Daoy (cell line): Measurements from ENCODE around the gene ZNF281. TPM values are rescaled to one million over a fixed set of nuclear protein-coding genes. Genes with fewer than 3 reads are reported as not detected.
"Not testable (repeated sequence)": the region's sequence is repeated elsewhere in the genome, so short reads cannot be mapped to it uniquely, and the experiment has no call there.

ENCODE experiments used
- DNase-seq: peaks from one replicate; pipeline ENCODE4 v3.0.0-alpha.2; 2015; ENCODE audit warnings: low read depth
- total RNA-seq: library from RNA; depleted of rRNA; stranded (reverse); fragments of >200 nt; shearing (Covaris generic); gene quantifications from 2 replicates; pipeline ENCODE4 v1.2.3, GENCODE V29; 2014; rRNA removed

Gene ZNF281
- total RNA-seq: 11.8 and 14.3 TPM in 2 replicates

- DNase-seq: peak; percentile 96
Observed at GRCh38 chr1:200409761-200410565, at the start of gene ZNF281. ZNF281 (minus strand) TSS chr1:200410036; CDS start chr1:200409705, 331 bp downstream.

- no peak for DNase-seq
Observed at GRCh38 chr1:200458780-200459179, 48.9 kb upstream of the ZNF281 start.

DNA sequence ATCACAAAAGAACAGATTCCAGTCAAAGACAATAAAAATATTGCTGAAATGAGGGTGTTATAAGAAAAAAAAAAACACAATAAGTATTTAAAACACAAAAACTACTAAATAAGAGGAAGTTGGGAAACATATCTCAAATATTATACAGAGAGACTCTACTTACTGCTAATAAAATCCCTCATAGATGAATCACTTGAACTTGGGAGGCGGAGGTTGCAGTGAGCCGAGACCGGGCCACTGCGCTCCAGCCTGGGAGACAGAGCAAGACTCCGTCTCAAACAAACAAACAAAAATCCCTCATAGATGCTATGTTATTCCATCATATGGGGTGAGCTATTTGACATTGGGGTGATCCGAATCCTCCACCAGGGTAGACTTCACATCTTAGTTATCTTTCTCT is 48.0 kb upstream of the ZNF281 start:
- DNase-seq: no peak

GRCh38 chr1:200454425-200454824 is 44.6 kb upstream of the ZNF281 start:
- no peak for DNase-seq

GRCh38 chr1:200453553-200453905 is 43.7 kb upstream of the ZNF281 start:
- no peak for DNase-seq

DNA sequence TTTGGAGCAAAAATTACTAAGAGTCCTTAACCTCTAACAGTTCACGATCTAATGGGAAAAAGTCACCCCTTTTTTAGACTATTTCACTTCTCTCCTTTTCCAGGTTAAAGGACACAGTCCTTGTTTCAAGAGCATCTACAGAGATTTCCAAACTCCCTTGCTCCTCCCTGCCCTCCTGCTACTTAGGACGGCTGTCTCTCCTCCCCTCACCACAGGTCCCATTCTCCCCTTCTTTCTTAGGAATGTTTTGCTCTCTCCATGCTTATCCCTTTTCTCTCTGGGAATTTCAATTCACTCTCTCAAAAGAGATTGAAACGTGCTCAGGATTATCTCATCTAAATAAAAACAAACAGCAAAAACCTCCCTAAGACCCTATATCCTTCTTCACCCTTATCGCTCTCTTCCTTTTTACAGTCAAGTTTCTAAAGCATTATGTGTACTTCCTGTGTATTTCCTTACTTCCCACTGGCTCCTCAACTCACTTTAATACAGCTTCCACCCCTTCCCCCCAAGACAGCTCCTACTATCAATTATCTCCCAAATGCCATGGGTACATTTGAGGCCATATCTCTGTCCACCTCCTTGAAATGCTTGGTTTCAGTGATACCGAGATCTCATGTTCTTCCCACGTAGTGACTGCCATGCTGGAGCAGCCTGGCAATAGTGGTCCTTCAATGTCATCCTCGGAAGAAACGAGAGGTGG is 43.2 kb upstream of the ZNF281 start:
- no peak for DNase-seq

DNA sequence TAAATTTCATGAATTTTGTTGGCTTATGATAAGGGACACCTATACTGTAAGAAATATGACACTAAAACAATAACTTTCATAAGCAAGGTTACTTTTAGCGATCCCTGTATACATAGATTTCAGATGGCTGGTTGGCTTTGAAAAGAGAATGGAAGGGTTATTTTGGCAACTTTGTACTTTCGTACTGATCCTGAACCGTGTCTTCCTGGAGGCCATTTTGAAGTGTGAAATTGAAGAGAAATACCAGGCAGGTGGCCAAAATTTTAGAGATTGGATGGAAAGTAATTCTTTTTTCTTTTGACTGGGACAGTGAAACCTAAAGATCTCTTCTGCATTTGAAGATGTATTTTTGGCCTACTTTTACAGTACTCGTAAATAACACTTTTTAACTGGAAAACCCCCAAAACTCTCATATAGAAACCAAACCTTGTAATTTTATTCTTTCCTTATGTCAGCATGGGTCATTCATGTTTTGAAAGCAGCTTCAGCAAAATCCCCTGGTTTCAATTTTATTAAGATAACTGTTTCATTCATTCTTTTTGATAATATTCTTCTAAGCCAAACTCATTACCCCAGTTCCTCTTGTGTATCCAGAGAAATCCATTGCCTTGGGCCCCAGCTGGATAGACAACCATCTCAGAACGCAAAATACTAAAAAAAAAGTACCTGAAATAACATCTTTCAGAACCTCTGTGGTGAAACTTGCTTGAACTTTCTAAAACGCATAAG is 38.4 kb upstream of the ZNF281 start:
- DNase-seq: no peak

DNA sequence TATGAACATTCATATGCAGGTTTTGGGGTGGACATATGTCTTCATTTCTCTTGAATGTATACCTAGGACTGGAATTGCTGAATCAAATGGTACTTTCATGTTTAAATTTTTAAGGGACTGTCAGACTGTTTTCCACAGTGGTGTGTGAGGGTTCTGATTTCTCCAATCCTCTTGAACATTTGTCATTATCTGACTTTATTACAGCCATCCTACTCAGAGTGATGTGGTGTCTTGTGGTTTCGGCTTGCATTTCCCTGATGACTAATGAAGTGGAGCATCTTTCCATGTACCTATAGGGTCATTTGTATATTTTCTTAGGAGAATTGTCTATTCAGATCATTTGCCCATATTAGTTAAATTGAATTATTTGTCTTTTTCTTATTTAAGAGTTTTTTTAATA is 35.4 kb upstream of the ZNF281 start:
- DNase-seq: peak; percentile 53

DNA sequence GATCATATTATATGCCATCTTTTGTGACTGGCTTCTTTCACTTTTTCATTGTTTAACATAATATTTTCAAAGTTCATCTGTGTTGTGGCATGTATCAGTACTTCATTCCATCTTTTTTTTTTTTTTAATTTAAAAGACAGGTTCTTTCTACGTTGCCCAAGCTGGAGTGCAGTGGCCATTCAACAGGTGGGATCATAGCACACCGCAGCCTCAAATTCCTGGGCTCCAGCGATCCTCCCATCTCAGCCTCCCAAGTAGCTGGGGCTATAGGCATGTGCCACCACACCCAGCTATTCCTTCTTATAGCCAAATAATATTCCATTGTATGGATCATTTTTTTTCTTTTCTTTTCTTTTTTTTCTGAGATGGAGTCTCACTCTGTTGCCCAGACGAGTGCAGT is 34.6 kb upstream of the ZNF281 start:
- no peak for DNase-seq

- DNase-seq: no peak
Observed at GRCh38 chr1:200443860-200444259, 34.0 kb upstream of the ZNF281 start.

DNA sequence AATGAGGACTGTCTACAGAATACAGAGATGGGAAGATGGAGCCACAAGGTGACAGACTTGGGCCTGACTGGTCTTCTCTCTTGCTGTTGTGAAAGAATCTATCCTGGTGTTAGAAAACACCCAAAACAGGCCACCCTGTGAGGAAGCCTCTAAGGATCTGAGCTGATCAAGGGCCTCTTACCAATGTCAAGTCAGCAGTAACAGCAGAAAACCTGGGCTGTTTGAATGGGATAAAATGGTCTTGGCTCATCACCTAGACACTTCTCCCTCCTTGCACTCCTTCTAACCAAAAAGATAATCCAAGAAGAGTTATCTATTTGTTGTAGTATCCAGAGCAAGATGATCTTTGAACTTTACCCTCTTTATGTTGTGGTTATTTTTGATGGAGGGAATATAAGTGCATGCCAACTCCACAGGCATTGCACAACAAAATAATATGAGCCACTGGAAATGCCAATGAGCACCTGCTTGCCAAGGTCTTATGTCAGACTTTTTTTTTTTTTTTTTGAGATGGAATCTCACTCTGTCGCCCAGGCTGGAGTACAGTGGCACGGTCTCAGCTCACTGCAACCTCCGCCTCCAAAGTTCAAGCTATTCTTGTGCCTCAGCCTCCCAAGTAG is 32.8 kb upstream of the ZNF281 start:
- DNase-seq: no peak

- no peak for DNase-seq
Observed at GRCh38 chr1:200442023-200442422, 32.2 kb upstream of the ZNF281 start.

GRCh38 chr1:200438911-200439310 is 29.1 kb upstream of the ZNF281 start:
- no peak for DNase-seq

DNA sequence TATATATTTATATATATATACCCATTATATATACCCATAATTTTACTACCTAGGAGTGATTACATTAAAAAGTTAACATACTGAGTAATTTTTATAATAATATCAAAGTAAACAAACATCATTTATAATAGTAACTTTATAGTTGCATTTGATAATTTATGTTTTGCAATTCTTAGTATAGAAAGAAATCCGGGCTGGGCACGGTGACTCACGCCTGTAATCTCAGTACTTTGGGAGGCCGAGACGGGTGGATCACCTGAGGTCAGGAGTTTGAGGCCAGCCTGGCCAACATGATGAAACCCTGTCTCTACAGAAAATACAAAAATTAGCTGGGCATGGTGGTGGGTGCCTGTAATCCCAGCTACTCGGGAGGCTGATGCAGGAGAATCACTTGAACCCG is 28.6 kb upstream of the ZNF281 start:
- not testable (repeated sequence) for DNase-seq

DNA sequence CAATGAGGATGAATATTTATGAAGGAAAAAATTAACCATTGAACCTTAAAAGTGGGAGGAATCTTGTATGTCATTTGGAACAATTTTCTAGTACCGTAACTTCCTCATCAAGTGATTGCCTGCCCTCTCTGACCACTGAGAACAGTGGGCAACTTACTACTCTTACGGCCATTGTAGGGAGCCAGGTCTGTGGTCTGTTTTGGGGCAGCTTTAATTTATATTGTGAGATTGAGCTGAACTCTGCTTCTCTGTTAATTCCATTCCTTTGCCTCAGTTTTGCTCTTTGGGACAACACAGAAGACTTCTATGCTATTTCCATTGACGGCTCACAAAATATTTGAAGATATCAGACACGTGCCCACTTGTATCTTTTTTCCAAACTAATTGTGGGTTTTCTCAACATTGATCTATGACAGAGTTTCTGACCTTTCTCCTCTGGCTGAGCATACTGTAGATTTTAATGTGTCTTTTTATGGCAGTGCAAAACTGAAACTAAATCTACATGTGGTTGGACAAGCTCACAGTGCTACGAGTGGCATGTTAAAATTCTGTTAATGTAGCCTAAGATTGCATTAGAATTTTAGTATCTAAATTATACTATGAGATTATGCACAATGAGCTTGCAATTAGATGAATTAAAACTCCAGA is 27.8 kb upstream of the ZNF281 start:
- no peak for DNase-seq

DNA sequence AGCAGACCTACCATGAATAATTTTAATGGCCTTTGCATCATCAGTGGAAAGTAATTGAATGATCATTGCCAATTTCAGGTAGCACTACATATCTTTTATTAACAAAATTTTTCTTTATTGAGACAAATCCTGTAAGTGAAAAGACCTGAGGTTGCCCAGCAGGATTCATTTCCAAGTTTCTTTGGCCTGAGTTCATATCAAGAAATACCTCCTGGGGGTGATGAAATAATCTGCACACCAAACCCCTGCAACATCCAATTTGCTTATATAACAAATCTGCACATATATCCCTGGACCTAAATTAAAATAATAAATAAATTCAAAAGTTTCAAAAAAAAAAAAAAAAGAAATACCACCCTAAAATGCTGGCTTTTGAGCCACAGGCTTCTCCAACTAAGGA is 27.3 kb upstream of the ZNF281 start:
- no peak for DNase-seq

GRCh38 chr1:200436436-200436835 is 26.6 kb upstream of the ZNF281 start:
- no peak for DNase-seq

- DNase-seq: no peak
Observed at GRCh38 chr1:200435200-200435780, 25.5 kb upstream of the ZNF281 start.

- no peak for DNase-seq
Observed at GRCh38 chr1:200433586-200433985, 23.8 kb upstream of the ZNF281 start.

GRCh38 chr1:200432586-200432985 is 22.8 kb upstream of the ZNF281 start:
- DNase-seq: no peak

- peak; percentile 76 for DNase-seq
Observed at GRCh38 chr1:200429221-200429751, 19.4 kb upstream of the ZNF281 start.
